Activated CD4-positive, alpha-beta T cell treated with anti-CD3 and anti-CD28 coated beads for 4 hours (primary cell): ENCODE results near the gene KCNC4.

Experiments
- DNase-seq, 2 donors: peaks; one replicate each; pipeline ENCODE4 v3.0.0-alpha.2; 2020

Gene KCNC4

DNA sequence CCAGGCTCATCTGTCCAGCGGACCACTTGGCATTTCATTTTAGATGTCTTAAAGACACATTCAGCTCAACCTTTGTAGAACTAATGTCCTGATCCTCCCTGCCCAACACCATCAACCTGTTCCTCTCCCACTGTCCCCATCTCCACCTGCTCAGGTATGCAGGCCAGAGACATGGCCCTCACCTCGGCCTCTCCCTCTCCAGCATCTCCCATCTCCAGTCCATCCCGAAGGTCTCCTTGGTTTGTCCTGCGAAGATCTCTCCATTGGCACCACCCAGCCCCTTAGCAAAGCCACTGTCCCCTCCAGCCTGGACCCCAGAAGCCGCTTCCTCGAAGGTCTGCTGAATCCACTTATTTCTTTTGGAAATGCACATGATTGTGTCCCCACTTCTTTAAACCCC, 20.9 kb upstream of the KCNC4 start:
- no peak for DNase-seq

DNA sequence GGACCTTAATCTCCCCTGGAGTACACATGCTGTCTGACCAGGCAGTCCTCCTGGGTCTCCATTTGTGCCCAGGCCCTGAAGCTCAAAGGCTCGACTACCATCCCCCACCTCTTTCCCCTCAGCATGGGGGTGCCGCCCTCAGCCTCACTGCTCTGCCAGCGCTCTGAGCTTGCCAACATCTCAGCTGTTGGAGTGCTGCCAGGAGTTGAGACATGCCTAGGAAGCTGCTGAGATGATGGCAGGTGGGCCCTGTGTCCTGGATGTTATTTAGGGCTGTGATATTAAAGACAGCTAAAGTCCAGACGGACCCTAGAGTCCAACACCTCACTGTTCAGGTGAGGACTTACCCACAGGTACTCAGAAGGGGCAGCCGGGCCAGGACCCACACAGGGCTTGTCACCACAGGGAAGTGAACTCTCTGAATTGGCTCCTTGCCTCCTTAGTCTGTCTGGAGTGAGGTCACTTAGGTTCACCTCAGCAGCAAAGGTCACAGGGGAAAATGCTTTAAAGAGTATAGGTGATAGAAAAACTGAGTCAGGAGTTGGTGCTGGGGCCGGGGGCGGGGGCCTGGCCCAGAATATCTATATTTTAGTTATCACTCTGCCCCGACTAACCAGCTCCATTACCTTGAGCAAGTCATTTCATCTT, 19.7 kb upstream of the KCNC4 start:
- DNase-seq, result no peak

DNA sequence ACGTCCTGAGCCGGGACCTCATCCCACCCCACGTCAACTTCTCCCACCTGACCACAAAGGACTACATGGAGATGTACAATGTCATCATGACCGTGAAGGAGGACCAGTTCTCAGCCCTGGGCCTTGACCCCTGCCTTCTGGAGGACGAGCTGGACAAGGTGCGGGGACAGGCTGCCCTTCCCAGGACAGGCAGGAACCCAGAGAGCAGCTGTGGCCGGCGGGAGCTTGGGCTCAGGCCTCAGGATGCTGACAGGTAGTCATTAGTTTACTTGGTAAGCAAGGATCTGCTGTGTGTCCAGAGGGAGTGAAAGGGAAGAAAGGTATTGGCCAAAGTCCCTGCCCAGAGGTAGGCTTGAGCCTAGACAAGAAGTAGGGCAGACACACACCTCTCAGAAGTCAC, 17.6 kb upstream of the KCNC4 start:
- DNase-seq, result no peak

DNA sequence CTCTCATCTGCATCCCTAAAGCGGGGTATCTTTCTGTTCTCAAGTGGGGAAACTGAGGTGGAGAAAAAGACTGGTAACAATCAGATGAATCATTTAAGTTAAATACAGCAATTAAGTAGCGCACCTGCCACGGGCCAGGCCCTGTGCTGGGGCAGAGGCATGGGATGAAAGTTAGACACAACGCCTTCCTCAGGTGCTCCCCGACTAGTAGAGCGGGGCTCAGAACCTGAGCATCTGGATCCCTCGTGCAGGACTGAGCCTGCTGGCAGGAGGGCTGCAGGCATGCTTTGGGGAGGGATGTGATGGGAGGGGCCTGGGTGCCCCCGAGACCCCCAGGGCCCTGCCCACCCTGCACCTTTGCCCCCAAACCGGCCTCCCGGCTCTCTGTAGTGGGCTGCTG, 14.9 kb upstream of the KCNC4 start:
- no peak for DNase-seq

DNA sequence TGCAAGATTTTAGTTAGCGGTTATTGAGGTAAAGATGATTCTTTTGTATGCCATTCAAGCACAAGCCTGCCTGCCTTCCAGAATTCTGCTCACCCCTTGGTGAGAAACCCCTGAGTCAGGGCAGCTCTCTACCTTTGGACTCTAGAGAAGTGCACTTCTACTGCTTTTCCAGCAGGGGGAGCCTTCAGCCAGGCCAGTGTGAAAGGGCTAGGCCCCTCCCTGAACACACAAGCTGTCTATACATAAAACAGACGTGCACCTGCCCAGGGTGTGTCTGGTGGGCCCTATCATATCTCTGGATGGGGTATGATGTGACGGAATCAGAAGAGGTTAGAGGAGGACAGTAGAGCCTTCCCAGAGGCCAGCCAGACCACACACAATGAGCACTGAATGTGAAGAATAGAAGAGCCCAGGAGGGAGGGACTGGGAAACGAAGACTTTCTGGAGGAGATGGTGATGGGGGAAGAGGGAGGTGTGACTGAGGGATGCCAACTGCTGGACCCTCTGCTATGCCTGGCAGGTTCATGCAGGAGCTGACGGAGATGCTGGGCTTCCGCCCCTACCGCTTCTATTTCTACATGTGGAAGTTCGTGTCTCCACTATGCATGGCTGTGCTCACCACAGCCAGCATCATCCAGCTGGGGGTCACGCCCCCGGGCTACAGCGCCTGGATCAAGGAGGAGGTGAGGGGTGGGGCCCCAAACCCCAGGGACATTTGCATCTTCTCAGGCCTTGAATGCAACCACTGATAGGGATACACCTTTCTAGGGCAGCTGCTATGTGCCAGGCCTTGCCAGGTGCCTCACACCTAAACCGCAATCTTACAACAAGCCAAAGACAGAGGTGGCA, 13.0 kb upstream of the KCNC4 start:
- peak; percentile 54 to 57 for DNase-seq

DNA sequence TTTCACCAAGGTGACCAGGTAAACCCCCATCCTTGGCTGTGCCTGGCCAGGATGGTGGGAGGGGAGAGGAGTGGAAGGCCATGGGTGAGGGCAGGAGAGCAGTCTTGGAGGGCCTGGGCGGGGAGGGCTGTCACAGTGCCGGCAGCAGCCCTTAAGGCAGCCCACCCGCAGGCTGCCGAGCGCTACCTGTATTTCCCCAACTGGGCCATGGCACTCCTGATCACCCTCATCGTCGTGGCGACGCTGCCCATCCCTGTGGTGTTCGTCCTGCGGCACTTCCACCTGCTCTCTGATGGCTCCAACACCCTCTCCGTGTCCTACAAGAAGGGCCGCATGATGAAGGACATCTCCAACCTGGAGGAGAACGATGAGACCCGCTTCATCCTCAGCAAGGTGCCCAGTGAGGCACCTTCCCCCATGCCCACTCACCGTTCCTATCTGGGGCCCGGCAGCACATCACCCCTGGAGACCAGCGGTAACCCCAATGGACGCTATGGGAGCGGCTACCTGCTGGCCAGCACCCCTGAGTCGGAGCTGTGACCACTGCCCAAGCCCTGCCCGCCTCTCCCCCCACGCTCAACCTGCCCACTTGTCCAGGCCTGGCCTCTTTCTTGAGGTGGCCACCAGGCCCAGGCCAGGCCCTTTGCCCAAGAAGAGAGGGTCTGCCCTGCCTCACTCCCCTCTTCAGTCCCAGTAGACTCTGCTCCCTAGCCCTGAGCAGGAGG, 12.0 kb upstream of the KCNC4 start:
- DNase-seq, result no peak

DNA sequence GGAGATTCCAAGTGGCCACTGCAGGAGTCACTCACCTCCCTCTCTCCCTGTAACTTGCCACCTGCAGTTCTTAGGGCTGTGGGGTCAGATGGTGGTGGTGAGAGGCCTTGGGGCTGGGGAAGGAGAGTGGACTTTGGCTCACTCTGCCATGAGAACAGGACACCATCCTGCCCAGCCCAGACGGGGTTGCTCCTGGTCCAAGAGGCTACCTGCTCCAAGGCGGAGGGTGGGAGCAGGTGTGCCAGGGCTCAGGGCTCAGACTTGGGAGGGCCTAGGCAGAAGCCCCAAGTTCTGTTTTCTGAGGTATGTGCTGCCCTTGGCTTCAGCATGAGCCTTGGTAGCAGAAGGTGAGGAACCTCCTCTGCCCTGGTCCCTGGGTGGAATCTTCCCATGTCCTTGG, 11.4 kb upstream of the KCNC4 start:
- DNase-seq, result no peak

DNA sequence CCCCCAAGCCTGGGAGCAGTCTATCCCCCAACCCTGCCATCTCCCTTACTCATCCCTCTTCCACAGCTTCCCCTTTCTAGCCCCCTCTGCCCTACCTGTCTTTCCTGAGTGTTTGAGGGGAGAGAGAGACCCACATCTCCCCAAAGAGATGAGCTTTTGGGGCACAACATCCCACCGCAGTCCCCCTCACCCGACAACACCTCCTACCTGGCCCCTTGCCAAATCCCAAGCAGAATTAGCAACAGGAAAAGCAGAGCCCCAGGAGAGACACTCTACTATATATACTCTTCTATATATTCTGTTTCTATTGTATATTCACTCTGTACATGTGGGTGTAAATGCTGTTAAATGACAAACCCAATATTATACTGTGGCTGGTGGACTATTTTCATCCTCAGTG, 9.9 kb upstream of the KCNC4 start:
- no peak for DNase-seq

DNA sequence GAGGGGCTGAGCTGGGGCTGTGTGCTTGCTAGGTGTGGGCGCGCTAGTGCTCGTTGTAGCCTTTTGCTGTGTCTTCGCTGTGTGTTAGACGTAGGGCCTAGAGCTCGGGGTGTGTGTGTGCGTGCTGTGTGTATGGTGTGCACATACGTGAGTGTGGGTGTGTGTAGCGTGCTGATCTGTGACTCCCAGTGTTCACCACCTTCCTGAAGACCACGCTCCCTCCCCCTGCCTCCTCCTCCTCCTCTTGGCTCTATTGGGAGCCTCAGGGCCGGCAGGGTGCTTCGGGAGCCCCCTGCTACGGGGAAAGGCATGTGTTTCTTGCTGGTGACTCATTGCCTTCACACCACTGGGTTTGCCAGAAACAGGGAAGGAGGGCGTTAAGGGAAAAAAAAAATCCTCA, 9.4 kb upstream of the KCNC4 start:
- DNase-seq, result no peak

DNA sequence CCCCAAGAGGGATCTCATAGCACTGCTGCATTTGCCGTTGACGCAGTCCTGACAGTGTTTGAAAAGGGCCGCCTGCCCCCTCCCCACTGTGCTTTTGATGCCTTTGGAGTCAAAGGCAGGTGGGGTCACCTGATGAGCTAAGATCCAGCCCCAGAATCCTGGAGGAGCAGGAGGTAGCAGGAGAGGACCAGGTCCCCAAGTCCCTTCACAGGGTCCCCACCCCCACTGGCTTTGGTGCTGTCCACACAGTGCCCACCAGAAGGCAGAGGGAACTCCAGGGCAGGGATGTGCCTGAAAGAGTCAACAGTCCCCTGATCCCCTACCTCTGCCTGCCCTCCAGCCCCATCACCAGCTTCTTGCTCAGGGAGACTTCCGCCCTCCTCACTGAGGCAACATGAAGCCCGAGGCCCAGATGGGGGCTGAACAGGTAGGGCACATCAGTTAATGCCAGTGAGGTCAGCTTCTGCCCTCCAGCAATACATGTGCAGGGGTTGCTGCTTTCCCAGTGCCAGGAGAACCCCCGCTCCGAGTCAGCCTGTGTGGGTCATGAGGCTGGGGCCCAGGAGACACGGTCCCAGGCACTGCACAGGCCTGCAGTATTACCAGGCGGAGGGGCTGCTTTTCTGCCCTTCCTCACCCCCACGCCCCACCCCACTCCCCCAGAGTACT, 8.8 kb upstream of the KCNC4 start:
- DNase-seq, result no peak

DNA sequence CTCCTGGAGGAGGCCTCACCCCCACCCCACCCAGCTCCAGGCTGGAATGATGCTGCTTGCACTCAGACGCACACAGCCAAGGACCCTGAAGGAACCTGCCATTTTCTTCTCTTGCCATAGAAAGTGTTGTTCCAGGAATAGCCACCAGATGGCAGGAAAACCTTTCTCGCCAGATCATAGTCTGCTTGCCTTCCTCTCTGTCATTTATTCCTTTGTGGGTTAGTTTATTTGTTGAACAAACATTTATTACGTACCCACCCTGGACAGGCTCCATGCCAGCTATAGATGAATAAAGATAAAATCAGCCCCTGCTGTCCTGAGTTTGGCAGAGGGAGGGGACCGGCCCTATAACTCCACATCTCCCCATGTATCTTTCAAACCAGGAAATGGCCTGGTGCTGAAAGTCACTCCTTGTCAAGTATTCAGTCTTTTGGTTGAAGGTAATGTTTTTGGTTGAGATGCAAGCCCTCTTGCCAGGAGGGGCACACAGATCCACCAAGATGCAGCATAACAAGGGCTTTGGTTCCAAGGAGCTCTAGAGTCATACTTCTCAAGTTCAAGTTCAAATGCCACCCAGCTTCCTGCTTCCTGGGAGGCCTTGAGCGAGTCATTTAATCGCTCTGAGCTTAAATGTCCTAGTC, 7.0 kb upstream of the KCNC4 start:
- DNase-seq, result peak; percentile 46 to 79

DNA sequence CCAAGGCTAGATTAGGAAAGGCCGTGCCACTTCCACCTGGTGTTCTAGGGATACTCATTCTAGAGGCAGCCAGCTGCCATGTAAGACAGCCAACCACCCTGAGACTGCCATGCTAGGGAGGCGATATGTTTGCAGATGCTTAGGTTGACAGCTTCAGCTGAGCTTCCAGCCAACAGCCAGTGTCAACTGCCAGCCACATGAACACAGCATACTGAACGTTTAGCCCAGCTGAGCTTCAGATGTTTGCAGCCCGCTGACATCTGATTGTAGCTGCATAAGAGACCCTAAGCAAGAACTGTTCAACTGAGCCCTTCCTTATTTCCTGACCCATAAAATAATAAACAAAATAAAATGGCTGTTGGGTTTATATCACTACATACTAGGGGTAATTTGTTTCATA, 5.0 kb upstream of the KCNC4 start:
- DNase-seq, result no peak

DNA sequence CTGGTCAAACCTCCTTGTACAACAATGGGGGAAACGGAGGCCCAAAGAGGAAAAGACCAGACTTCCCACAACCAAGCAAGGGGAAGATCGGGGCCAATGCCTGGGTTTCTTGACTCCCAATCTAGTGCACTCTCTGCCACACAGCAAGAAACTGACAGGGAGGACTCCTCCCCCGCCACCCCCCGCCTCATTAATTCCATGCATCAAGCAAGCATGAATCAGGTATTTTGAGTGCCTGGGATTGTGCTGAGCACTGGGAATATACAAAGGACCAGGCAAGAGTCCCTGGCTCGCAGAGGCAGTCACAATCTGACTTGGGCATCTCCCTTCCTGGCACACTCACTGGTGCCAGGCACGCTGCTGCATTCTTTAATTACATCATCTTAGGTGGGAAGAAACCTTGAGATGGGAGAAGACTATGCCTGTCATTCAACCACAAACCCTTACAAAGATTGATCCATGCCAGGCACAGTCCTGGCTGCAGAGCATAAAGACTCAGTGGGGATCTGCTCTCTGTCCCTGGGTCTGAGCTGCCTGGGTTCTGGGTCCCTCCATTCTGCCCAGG, 4.4 kb upstream of the KCNC4 start:
- no peak for DNase-seq

DNA sequence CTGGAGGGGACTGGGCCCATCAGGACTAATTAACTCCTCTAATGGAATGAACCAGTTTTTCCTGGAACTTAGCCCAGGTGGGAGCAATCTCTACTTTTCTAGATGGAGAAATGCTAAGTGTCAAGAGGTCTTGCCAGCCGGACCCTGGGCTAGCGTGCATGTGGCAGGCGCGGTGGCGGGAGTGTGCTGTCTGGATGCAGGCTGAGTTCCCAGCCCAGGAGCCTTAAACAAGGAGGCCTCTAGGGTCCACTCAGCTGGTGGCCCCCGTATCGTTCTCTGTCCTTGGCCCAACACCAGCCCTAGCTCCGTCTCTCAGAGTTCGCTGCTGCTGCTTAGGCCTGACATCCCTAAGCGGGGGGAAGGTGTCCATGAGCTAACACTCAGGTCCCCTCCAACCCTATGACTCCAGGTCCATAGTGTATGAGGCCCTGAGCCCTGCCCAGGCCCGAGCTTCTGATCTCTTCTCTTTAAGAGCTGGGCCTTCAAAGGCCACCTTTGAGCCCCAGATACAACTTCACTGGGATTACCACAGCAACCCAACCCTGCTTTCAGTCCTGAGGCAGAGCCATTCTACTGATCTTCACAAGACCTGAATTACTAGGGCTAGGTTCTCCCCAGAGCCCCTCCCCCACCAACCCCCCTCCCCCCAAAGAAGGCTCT, 3.7 kb upstream of the KCNC4 start:
- DNase-seq, result no peak

DNA sequence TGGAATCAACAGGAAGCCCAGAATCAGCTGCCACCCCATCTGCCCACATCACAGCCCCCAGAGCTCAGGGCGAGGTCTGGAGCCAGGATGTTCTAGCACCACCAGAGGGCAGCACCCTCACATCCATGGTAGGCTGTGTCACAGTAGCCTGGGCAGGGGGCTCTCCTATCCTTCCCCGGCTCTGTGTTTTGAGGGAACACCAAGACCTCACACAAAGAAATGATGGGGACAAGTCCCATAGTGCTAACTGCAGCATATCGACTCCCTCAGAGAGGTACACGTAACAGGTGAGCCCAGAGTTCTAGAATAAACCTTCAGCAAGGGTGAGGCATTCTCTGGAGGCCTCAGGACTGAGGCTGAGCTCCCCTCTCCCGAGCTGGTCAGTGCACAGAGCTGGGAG, 2.3 kb upstream of the KCNC4 start:
- DNase-seq, result peak; percentile 75 to 77

DNA sequence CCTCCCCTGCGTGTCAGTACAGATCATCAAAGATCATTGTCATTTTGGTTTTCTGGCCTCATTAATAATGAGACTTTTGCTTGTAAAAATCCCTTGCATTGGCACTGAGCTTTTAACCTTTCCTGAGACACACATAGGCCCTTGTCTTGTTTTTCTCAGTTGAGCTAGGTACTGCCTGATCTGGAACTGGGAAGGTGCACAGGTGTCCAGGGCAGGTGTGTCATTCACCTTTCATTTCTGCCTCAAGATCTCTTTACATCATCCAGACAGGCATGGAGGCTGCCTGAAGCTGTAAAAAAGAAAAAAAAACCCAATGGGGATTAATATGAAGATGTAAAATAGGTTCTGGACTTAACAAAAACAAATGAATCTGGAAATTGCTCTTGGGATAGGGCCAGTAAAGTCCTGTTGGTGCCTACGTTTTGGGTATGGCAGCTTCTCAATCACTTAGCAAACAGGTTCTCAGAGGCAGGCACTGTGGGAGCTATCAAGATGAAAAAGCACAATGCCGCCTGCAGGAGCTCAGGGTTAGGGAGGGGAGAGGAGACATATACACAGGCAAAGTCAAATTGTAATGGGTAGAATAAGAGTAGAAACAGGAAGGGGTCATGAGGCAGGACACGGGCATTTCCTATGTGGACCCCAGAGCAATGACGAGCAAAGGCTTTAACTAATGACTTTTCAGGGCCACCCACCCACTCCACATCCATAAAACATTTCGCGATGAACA, 1.0 kb upstream of the KCNC4 start:
- no peak for DNase-seq

DNA sequence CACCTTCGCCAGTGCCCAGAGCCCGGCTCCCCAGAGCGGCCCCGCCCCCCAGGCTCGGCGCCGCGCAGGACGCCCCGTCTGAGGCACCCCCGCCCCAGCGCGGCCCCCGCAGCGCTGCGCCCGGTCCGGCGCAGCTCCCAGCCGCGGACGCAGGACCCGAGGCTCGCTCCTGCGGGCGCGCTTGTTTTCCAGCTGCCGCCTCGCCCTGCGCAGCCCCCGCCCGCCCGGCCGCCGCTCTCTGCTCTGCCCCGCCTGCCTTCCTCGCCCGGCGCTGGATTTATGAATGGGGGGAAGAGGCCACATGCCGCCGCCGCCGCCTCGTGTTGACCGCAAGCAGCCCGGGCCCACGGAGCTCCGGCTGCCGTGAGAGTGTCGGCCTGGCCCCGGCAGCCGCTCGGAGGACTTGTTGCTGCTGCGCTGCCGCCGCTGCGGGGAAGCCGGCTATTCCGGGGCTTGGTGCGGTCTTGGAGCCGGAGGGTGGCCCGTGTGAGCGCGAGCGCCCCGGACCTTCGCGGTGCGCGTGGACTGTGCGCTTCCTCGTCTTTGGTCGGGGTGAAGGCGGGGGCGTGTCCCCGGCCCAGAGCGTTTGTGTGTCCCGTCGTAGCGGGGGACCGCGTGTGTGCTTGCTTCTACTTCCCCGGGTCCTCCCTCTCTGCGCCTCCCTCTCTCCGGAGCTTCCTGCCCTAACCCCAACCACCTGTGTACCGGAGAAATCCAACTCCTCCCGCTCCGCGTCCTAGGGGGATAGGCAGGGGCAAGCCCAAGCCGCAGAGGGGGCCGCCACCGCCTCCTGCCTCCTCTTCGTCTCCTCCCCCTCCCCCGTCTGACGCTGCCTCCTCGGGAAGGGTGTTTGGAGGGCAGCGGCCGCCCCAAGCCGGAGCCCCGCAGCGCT, 736 bp downstream of the KCNC4 start:
- DNase-seq, result peak; percentile 46 to 54

DNA sequence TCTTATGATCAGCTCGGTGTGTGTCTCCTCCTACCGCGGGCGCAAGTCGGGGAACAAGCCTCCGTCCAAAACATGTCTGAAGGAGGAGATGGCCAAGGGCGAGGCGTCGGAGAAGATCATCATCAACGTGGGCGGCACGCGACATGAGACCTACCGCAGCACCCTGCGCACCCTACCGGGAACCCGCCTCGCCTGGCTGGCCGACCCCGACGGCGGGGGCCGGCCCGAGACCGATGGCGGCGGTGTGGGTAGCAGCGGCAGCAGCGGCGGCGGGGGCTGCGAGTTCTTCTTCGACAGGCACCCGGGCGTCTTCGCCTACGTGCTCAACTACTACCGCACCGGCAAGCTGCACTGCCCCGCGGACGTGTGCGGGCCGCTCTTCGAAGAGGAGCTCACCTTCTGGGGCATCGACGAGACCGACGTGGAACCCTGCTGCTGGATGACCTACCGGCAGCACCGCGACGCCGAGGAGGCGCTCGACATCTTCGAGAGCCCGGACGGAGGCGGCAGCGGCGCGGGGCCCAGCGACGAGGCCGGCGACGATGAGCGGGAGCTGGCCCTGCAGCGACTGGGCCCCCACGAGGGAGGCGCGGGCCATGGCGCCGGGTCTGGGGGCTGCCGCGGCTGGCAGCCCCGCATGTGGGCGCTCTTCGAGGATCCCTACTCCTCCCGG, 1.5 kb downstream of the KCNC4 start:
- peak; percentile 40 to 41 for DNase-seq
